Head of caudate nucleus (tissue), 42 donors: ENCODE results near the gene TBX4.
A peak's percentile ranks its signal among the peaks of the same experiment; 100 is the strongest.

Source experiments
- DNase-seq, 42 donors: peaks; one replicate each; pipeline versions ENCODE4 v3.0.0 to v3.0.0-alpha.2; 2020 to 2021; ENCODE audit warnings: mixed read lengths in 7 of 42
- intact Hi-C: fragments of 100-400 bp; cut with DNase I; formaldehyde crosslinking; loops from one replicate; pipeline ENCODE4 v1.15.0; 2022

TBX4 gene

DNA sequence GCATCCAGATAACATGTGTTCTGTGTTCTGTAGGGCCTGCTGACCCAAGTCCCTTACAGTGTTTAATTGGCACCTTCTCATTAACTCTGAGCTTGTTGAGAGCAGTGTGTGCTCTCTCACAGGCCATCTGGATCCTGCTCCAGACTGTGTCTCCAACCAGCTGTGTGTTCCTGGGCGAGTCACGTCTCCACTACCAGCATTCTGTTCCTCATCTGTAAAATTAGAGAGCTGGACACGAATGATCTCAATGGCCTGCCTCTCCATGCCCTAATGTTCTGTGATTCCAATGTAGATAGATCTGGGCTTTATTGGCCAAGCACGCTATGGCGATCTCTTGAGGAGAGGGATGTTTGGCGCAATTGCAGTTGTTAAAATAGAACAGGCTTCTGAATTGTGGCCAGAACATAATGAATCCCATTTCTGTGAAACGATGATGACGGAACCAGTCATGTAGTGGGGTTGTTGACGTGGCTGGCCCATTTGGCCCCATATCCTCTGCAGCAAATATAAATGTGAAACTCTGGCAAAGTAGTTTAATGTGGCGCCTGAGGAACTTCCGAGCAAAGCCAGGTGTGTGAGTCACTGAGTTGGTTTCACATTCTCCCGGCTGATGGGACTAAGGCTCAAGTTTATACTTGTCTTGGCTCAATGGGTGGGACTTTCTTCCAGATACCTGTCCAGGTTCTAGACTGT lies 22.2 kb downstream of the TBX4 start:
- no peak for DNase-seq
- intact Hi-C loops: no loop called here

- no peak for DNase-seq
- intact Hi-C loops: no loop called here
Observed at GRCh38 chr17:61474934-61475333, 22.7 kb downstream of the TBX4 start.

- intact Hi-C loops: no loop called here
- DNase-seq: no peak
Observed at GRCh38 chr17:61475726-61476125, 23.5 kb downstream of the TBX4 start.

DNA sequence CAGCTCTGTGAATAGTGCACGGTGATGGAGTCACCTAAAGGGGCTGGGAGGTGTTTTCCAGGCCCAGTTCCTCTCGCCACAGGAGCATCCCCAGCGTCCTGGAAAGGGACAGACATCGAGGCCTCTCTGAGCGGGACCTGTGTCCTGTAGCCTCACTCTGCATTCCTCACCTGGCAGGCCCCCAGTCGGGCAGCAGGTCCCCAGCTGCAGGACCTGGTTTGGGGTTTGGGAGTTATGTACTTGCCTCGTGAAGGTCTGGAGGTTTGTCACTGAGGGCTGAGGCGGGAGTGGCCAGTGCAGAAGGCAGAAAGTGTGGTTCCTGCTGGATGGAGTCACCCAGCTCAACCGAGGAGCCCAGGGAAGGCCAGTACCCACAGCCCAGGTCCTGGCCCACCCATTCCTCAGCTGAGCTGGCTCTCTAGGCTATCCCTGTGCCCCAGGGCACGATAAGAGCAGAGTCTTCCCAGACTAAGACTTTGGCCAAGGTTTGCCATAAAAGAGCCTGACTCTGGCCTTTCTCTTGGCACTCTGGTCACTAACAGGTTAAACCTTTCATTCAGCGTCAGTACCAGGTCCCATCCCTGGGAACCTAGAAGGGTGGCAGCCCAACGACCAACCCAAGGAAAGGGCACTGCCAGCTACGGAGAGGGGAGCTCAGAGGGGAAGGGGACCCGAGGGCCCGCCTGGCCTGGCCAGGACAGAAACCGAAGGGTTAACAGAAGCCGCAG lies 24.4 kb downstream of the TBX4 start:
- peak in 1 of 42 donors; percentile 4 for DNase-seq
- intact Hi-C loops: no loop called here

GRCh38 chr17:61477204-61477834 lies 25.1 kb downstream of the TBX4 start:
- intact Hi-C loops: no loop called here
- DNase-seq: peak in 2 of 42 donors; percentile 1 to 7

DNA sequence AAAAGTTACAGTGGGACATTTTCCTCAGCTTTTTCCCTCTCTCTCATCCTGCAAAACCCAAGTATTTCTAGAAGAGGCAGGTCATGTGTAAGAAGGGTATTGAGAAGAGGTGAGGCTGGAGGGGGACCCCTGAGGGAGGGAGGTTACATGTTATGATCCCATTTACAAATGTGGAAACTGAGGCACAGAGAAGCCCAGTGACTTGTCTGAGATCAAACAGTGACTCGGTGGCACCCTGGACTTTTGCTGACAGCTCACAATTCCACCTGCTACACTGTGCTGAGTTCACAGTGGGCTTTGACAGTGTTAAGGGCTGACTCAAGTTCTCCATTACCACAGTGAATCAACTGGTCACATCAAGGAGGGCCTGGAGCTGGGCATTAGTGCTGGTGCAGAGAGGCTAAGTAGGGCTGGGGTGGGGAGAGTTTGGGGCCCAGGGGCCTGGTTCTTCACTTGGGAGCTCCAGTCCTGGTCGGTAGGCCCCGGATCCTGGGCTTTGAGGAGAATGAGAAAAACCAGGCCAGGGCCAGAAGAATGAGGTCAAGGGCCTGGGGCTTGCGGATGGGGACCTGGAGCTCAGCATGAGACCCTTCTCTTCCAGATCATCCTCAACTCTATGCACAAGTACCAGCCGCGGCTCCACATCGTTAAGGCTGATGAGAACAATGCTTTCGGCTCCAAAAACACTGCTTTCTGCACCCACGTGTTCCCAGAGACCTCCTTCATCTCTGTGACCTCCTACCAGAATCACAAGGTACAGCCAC lies 26.0 kb downstream of the TBX4 start:
- DNase-seq: peak in 2 of 42 donors; percentile 7 to 12
- intact Hi-C loops: no loop called here

- intact Hi-C loops: no loop called here
Observed at GRCh38 chr17:61478790-61479492, 26.7 kb downstream of the TBX4 start.

DNA sequence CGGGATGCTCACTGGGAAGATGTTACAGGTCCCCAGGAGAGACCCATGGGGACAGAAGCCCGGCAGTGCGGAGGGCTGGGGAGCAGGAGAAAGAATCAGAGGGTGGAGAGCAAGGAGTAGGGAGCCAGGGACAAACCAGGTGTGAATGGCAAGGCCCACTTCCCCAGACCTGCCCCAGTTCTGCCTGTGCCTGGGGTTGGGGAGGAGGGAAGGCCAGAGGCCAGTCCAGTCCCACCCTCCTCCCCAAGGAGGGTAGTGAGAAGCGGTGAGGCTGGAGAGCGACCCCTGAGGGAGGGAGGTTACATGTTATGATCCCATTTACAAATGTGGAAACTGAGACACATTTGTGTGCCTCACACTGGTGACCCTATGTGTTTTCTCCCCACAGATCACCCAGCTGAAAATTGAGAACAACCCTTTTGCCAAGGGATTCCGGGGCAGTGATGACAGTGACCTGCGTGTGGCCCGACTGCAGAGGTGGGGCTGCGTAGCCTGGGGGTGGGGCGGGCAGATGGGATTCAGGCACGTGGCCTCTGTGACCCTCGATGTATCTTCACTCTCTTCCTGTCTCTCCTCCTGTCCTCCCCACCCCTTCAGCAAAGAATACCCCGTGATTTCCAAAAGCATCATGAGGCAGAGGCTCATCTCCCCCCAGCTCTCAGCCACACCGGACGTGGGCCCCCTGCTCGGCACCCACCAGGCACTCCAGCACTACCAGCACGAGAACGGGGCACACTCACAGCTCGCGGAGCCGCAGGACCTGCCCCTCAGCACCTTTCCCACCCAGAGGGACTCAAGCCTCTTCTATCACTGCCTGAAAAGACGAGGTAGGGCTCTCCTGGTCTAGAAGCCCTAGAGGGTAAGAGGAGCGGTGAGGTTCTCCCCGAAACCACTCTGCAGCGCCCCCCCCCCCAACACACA lies 27.5 kb downstream of the TBX4 start:
- intact Hi-C loops: no loop called here
- DNase-seq: peak in 1 of 42 donors; percentile 27

More at GRCh38 chr17:61478790-61479492, 26.7 kb downstream of the TBX4 start:
- no peak for DNase-seq

GRCh38 chr17:61480414-61480807 lies 28.2 kb downstream of the TBX4 start:
- intact Hi-C loops: no loop called here
- peak in 1 of 42 donors; percentile 7 for DNase-seq

GRCh38 chr17:61481421-61481820 lies 29.2 kb downstream of the TBX4 start:
- DNase-seq: peak in 2 of 42 donors; percentile 3 to 22

GRCh38 chr17:61482467-61482866 lies 30.2 kb downstream of the TBX4 start:
- intact Hi-C loops: no loop called here

More at GRCh38 chr17:61481421-61481820, 29.2 kb downstream of the TBX4 start:
- intact Hi-C loops: no loop called here

GRCh38 chr17:61483778-61484116 lies 31.5 kb downstream of the TBX4 start:
- intact Hi-C loops: no loop called here
- DNase-seq: no peak

More at GRCh38 chr17:61482467-61482866, 30.2 kb downstream of the TBX4 start:
- DNase-seq: no peak

DNA sequence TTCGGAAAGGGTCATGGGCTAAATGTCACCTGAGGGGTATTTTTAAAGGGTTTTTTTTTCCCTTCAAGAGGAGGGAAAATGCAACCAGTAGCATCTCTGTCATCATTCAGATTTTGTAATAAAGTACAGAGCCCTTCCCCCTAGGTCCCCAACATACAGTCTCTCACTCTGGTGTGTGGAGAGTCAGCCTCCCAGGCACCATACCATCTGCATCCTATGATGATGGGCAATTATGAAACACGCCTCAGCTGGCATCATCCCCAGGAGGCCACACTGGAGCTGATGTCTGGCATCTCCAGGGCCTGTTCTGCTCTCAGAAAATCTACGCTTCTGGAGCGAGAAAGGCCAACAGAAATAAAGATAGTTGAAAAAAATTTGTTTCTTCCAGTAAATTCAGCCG lies 32.0 kb downstream of the TBX4 start:
- intact Hi-C loops: no loop called here

GRCh38 chr17:61485067-61485775 lies 33.0 kb downstream of the TBX4 start:
- intact Hi-C loops: no loop called here

More for the DNA sequence above, 32.0 kb downstream of the TBX4 start:
- DNase-seq: no peak

GRCh38 chr17:61486135-61487120 lies 34.2 kb downstream of the TBX4 start:
- DNase-seq: peak in 1 of 42 donors; percentile 3
- intact Hi-C loops: no loop called here

More at GRCh38 chr17:61485067-61485775, 33.0 kb downstream of the TBX4 start:
- DNase-seq: peak in 1 of 42 donors; percentile 12
